ENCODE data around the gene ATP2A1. TPM values are rescaled to one million over a fixed set of nuclear protein-coding genes. Genes with fewer than 3 reads are reported as not detected.
A peak's percentile ranks its signal among the peaks of the same experiment; 100 is the strongest.

Gene ATP2A1
- total and polyA plus RNA-seq, 2 experiments from 2014 or later = 0.09 to 0.11 TPM

DNA sequence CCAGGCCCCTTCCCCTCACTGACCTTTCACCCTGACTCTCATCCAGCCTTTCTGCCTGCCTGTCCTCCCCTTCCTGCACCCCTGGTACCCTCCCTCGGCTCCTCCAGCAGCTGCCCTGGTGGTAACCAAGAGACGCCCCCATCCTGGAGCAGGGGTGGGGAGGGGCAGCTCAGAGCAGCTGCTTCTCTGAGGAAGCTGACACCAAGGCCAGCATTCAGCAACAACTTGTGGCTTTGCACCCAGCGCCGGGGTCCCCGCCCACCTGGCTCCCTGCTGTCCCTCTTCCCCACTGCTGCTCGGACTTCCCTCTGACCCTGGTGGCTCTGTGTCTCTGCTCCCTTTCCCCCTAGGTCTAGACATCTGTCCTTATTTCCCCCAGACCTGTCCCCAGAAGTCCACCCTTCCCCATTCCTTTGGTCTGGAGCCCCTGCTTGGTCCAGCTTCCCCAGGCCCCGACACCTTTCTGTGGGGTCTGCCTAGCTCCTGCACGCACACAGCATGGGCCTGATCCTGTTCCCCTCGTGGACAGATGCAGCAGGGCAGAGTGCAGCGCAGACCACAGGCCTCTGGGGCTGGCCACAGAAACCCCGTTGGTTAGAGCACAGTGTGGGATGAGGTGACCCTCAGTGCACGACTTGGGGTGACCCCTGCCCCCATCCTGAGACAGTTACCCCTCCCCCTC is 1.2 kb upstream of the ATP2A1 start:
- H3K9me3 ChIP-seq (ENCODE audit: low read depth) = no peaks in the 10 kb centered on the region
- no peaks in the 10 kb centered on the region for H3K9me2 ChIP-seq (ENCODE audit: insufficient read depth)
- H3K4me3 ChIP-seq = no peak overlapping the region
- WGBS, 2 experiments (ENCODE audit: low coverage in 1 of 2, low lambda C conversion rate in 2 of 2, missing lambda C conversion rate in 2 of 2) = 42 to 51% methylated on average over 12 of the region's 12 CpGs
- no peaks in the 10 kb centered on the region for H3F3A ChIP-seq (ENCODE audit: insufficient read depth)
- TF ChIP-seq EZH2phosphoT487 (IDR thresholded peaks at IDR 0.05; ENCODE audit: insufficient read depth, low read depth) (no peak), EZH2 (IDR thresholded peaks at IDR 0.05; ENCODE audit: insufficient read depth, poor library complexity, severe bottlenecking) (no peak)
- no peak overlapping the region for H3K9ac ChIP-seq
- no peaks in the 10 kb centered on the region for H3K36me3 ChIP-seq (ENCODE audit: low read depth)
- in situ Hi-C loops (cut with MboI) = no loop called here
- no peaks in the 10 kb centered on the region for H3K79me2 ChIP-seq (ENCODE audit: insufficient read depth)
- no peaks in the 10 kb centered on the region for H4K20me1 ChIP-seq (ENCODE audit: insufficient read depth)
- no peak overlapping the region for H3K27ac ChIP-seq
- no peak for DNase-seq
- H2AFZ ChIP-seq = no peak overlapping the region
- no peak overlapping the region for H3K4me2 ChIP-seq (ENCODE audit: unreplicated experiment)
- H3K4me1 ChIP-seq (ENCODE audit: insufficient read depth) = peaks cover 4% of the 10 kb centered on the region; the same call in 1 of the 2 replicates
- H3K27me3 ChIP-seq (replicated peaks; ENCODE audit: insufficient read depth) = no peaks in the 10 kb centered on the region

DNA sequence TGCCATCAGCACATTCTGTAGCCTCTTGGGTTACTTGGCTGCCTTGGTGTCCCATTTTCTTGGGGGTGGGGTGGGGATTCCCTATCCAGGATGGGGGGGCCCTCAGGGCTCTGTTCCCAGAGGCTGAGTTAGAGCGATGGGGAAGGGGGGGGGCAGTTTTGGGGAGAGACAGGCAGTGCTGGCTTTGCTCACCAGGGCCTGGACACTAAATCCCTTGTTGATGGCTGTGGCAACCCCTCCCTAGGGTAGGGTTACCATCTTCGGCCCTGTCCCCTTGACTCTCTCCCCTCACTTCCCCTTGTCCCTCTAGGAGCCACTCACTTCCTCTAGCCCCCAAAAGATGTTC is 660 bp upstream of the ATP2A1 start:
- H3K79me2 ChIP-seq (ENCODE audit: insufficient read depth) = no peaks in the 10 kb centered on the region
- in situ Hi-C loops (cut with MboI) = no loop called here
- H4K20me1 ChIP-seq (ENCODE audit: insufficient read depth) = no peaks in the 10 kb centered on the region
- H3K9ac ChIP-seq = no peak overlapping the region
- no peaks in the 10 kb centered on the region for H3K36me3 ChIP-seq (ENCODE audit: low read depth)
- H3K27me3 ChIP-seq (replicated peaks; ENCODE audit: insufficient read depth) = no peaks in the 10 kb centered on the region
- no peak overlapping the region for H3K27ac ChIP-seq
- 37 to 57% methylated on average over 2 of the region's 2 CpGs for WGBS, 2 experiments (ENCODE audit: low coverage in 1 of 2, low lambda C conversion rate in 2 of 2, missing lambda C conversion rate in 2 of 2)
- H3K4me2 ChIP-seq (ENCODE audit: unreplicated experiment) = no peak overlapping the region
- TF ChIP-seq EZH2 (IDR thresholded peaks at IDR 0.05; ENCODE audit: insufficient read depth, poor library complexity, severe bottlenecking) (no peak), EZH2phosphoT487 (IDR thresholded peaks at IDR 0.05; ENCODE audit: insufficient read depth, low read depth) (no peak)
- no peaks in the 10 kb centered on the region for H3K9me3 ChIP-seq (ENCODE audit: low read depth)
- DNase-seq = no peak
- peaks cover 4% of the 10 kb centered on the region; the same call in 1 of the 2 replicates for H3K4me1 ChIP-seq (ENCODE audit: insufficient read depth)
- H3F3A ChIP-seq (ENCODE audit: insufficient read depth) = no peaks in the 10 kb centered on the region
- H3K9me2 ChIP-seq (ENCODE audit: insufficient read depth) = no peaks in the 10 kb centered on the region
- H2AFZ ChIP-seq = no peak overlapping the region
- no peak overlapping the region for H3K4me3 ChIP-seq

DNA sequence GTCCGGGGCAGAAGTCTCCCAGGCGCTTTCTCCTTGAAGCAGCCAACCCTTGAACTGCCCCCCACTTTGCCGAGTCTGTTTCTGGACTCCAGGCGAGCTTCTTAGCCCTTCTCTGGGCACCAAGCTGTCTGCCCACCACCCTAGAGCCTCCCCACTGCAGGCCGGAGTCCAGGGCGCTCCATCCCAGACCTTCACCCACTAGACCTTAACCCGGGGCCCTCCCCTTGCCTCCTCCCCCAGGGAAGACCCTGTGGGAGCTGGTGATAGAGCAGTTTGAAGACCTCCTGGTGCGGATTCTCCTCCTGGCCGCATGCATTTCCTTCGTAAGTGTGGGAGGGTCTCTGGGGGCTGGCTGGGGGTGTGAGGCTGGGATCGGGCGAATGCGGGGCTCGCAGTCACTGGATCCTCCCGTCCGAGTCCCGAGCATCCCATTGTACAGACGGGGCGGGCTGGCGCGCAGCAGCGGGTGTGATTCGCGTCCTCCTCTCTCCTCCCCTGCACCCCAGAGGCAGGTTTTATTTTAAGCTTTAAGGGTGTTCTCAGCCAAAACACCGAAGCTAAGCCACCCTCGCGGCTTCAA is 1.1 kb downstream of the ATP2A1 start:
- peak overlapping the region; percentile 75 for H3K4me3 ChIP-seq
- H3K36me3 ChIP-seq (ENCODE audit: low read depth) = no peaks in the 10 kb centered on the region
- WGBS, 2 experiments (ENCODE audit: low coverage in 1 of 2, low lambda C conversion rate in 2 of 2, missing lambda C conversion rate in 2 of 2) = 3 to 4% methylated on average over 18 to 27 of the region's 27 CpGs
- H3K27me3 ChIP-seq (replicated peaks; ENCODE audit: insufficient read depth) = no peaks in the 10 kb centered on the region
- H2AFZ ChIP-seq = peak overlapping the region; percentile 88
- in situ Hi-C loops (cut with MboI) = no loop called here
- no peak for TF ChIP-seq EZH2phosphoT487 (IDR thresholded peaks at IDR 0.05; ENCODE audit: insufficient read depth, low read depth)
- H3K27ac ChIP-seq = no peak overlapping the region
- peaks cover 4% of the 10 kb centered on the region; the same call in 1 of the 2 replicates for H3K4me1 ChIP-seq (ENCODE audit: insufficient read depth)
- H4K20me1 ChIP-seq (ENCODE audit: insufficient read depth) = no peaks in the 10 kb centered on the region
- no peak for DNase-seq
- H3K9ac ChIP-seq = peak overlapping the region; percentile 69
- no peaks in the 10 kb centered on the region for H3K9me3 ChIP-seq (ENCODE audit: low read depth)
- H3K9me2 ChIP-seq (ENCODE audit: insufficient read depth) = no peaks in the 10 kb centered on the region
- no peaks in the 10 kb centered on the region for H3F3A ChIP-seq (ENCODE audit: insufficient read depth)
- H3K79me2 ChIP-seq (ENCODE audit: insufficient read depth) = no peaks in the 10 kb centered on the region
- peak overlapping the region; percentile 97 for H3K4me2 ChIP-seq (ENCODE audit: unreplicated experiment)

DNA sequence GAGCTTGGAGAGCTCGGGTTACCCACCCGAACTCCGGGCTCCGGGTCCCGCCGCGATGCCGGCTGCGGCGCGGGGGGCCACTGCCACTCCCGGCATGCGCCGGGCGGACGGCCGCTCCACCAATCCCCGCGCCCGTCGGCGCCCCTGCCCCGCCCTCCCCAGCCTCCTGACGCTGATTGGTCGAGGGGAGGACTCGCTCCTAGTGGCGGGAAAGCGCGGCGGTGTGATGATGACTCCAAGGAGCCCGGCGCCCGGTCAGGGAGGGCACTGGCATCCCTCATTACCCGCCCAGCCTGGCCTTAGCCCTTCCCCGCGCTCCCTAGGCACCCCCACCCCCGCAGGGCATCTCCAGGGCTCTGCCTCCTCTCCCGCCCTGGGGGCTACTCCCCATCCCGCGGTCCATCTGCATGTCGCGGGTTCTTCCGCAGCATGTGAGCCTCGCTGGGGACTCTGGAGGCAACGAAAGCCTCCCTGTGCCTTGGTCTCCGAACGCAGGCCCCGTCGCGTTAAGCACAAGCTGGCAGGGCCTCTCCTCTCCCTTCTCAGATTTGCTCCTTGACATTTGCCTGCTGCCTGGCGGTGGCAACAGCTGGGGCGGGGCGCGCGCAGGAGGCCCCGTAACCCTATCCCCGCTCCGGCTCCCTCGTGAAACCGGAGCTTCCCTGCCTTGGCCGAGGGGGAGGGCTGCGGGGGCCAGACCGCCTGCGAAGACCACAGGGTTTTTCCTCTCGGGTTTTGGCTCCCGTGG is 1.7 kb downstream of the ATP2A1 start:
- Histone ChIP-seq H3K9me3 (ENCODE audit: low read depth) (no peaks in the 10 kb centered on the region), H3K9ac (peak overlapping the region; percentile 69), H2AFZ (peak overlapping the region; percentile 88), H3K9me2 (ENCODE audit: insufficient read depth) (no peaks in the 10 kb centered on the region), H3K4me1 (ENCODE audit: insufficient read depth) (peaks cover 4% of the 10 kb centered on the region; the same call in 1 of the 2 replicates), H3F3A (ENCODE audit: insufficient read depth) (no peaks in the 10 kb centered on the region), H3K36me3 (ENCODE audit: low read depth) (no peaks in the 10 kb centered on the region), H3K27ac (no peak overlapping the region), H4K20me1 (ENCODE audit: insufficient read depth) (no peaks in the 10 kb centered on the region), H3K4me2 (ENCODE audit: unreplicated experiment) (peak overlapping the region; percentile 97), H3K27me3 (replicated peaks; ENCODE audit: insufficient read depth) (no peaks in the 10 kb centered on the region), H3K4me3 (peak overlapping the region; percentile 75), H3K79me2 (ENCODE audit: insufficient read depth) (no peaks in the 10 kb centered on the region)
- TF ChIP-seq EZH2 (IDR thresholded peaks at IDR 0.05; ENCODE audit: insufficient read depth, poor library complexity, severe bottlenecking) (no peak), EZH2phosphoT487 (IDR thresholded peaks at IDR 0.05; ENCODE audit: insufficient read depth, low read depth) (no peak)
- 1 to 2% methylated on average over 42 to 46 of the region's 66 CpGs for WGBS, 2 experiments (ENCODE audit: low coverage in 1 of 2, low lambda C conversion rate in 2 of 2, missing lambda C conversion rate in 2 of 2)
- peak; percentile 94 for DNase-seq
- in situ Hi-C loops (cut with MboI) = no loop called here

Data from GM23248 (cell line).